ENCODE results near the gene CRB1. TPM values are rescaled to one million over a fixed set of nuclear protein-coding genes. Genes with fewer than 3 reads are reported as not detected.

The CRB1 gene
- total RNA-seq, 3 donors from 2014 or later, result 0.51 TPM; not detected in 2

- intact Hi-C loops (cut with DNase I, micrococcal nuclease), result no loop called here
- Histone ChIP-seq H3K4me1 (ENCODE audit: low read depth) (no peaks in the 10 kb centered on the region), H3K36me3 (ENCODE audit: low read depth) (no peaks in the 10 kb centered on the region), H3K4me3 (no peak overlapping the region), H3K9me3 (no peaks in the 10 kb centered on the region)
- DNase-seq, result no peak
- no peak for ATAC-seq
- no peak for TF ChIP-seq CTCF (IDR thresholded peaks at IDR 0.05)
These were observed 92.0 kb downstream of the CRB1 start for GRCh38 chr1:197360068-197360467.

DNA sequence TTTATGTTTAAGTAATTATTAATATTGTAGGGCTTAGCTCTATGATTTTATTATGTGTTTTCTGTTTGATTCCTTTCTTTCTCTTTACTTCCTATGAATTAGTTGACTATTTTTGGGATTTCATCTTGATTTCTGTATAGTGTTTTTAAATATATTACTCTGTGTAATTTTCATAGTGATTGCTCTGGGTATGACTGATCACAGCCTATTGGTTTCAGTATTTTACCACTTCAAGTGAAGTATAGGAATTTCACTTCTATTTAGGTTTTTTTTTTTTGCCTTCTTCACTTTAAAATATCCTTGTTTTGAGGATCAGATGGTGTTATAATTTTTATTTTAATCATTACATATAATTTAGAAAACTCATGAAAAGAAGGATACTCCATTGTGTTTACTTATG lies 94.8 kb downstream of the CRB1 start:
- ATAC-seq (no peak), DNase-seq (no peak)
- H3K36me3 ChIP-seq (ENCODE audit: low read depth), result no peaks in the 10 kb centered on the region
- no peak for TF ChIP-seq CTCF (IDR thresholded peaks at IDR 0.05)
- no peaks in the 10 kb centered on the region for H3K9me3 ChIP-seq
- intact Hi-C loops (cut with DNase I, micrococcal nuclease), result no loop called here
- no peak overlapping the region for H3K4me3 ChIP-seq
- no peaks in the 10 kb centered on the region for H3K4me1 ChIP-seq (ENCODE audit: low read depth)

DNA sequence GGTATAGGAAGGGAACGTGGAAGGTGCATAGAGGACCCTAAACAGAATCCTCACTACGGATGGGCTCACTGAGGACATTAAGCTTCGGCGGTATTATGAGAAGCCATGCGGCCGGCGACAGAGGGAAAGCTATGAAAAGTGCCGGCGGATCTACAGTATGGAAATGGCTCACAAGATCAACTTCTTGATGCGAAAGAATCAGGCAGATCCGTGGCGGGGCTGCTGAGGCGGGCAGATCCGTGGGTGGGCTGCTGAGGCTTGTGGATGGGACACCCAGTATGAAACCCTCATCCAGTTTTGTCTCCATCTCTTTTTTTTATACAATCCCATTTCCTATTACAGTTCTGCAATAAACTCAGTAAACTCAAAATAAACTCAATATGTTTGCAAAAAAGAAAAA lies 95.8 kb downstream of the CRB1 start:
- TF ChIP-seq CTCF (IDR thresholded peaks at IDR 0.05), result no peak
- intact Hi-C loops (cut with DNase I, micrococcal nuclease), result no loop called here
- DNase-seq (no peak), ATAC-seq (no peak)
- no peaks in the 10 kb centered on the region for H3K9me3 ChIP-seq
- H3K36me3 ChIP-seq (ENCODE audit: low read depth), result no peaks in the 10 kb centered on the region
- no peak overlapping the region for H3K4me3 ChIP-seq
- H3K4me1 ChIP-seq (ENCODE audit: low read depth), result no peaks in the 10 kb centered on the region

DNA sequence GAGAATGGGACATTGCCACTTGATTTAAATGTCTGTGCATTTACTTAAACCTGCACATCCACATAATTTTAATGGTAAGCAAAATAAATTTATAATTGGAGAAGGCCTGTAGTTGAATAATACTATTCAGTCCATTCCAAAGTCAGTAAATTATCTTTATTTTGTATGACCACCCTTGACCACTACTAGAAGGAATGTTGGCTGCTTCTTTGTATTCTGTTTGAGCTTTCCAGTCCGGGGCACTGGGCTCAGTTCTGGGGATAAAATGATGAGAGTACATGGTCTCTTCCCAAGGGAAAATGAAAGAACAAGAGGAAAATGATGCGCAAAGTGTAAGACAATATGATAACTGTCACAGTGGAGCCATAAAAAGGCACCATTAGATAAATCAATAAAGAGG lies 98.9 kb downstream of the CRB1 start:
- intact Hi-C loops (cut with DNase I, micrococcal nuclease), result no loop called here
- DNase-seq (no peak), ATAC-seq (no peak)
- Histone ChIP-seq H3K9me3 (no peaks in the 10 kb centered on the region), H3K4me1 (ENCODE audit: low read depth) (no peaks in the 10 kb centered on the region), H3K4me3 (no peak overlapping the region), H3K36me3 (ENCODE audit: low read depth) (no peaks in the 10 kb centered on the region)
- TF ChIP-seq CTCF (IDR thresholded peaks at IDR 0.05), result no peak

DNA sequence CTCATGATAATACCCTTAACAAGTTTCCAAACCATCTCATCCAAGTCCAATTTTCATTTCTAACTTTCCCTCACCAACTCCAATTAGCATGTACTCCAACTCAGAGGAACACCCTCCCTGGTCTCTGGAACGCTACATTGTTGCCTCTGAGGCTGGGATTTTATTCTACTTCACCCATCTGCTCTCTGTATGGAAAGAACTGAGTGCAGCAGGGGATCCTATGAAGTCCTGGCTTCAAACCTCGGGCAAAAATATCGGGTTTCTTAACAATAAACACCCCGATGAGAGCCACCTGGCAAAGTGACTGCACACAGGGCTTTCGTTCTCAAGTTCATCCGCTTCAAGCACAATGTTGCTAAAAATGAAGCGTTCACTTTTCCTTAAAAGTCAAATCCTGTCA lies 99.6 kb downstream of the CRB1 start:
- Histone ChIP-seq H3K9me3 (no peaks in the 10 kb centered on the region), H3K36me3 (ENCODE audit: low read depth) (no peaks in the 10 kb centered on the region), H3K4me1 (ENCODE audit: low read depth) (no peaks in the 10 kb centered on the region), H3K4me3 (no peak overlapping the region)
- DNase-seq, result no peak
- intact Hi-C loops (cut with DNase I, micrococcal nuclease), result no loop called here
- no peak for TF ChIP-seq CTCF (IDR thresholded peaks at IDR 0.05)
- ATAC-seq, result no peak

- ATAC-seq, result no peak
- intact Hi-C loops (cut with DNase I, micrococcal nuclease), result no loop called here
- Histone ChIP-seq H3K9me3 (no peaks in the 10 kb centered on the region), H3K4me1 (ENCODE audit: low read depth) (no peaks in the 10 kb centered on the region), H3K36me3 (ENCODE audit: low read depth) (no peaks in the 10 kb centered on the region), H3K4me3 (no peak overlapping the region)
- no peak for DNase-seq
- no peak for TF ChIP-seq CTCF (IDR thresholded peaks at IDR 0.05)
These were observed 106.4 kb downstream of the CRB1 start for GRCh38 chr1:197374428-197374827.

Measured in mucosa of descending colon (tissue), 3 donors.